AG08396 (cell line): Measurements from ENCODE around the gene SOS1.
"Not testable (repeated sequence)": the region's sequence is repeated elsewhere in the genome, so short reads cannot be mapped to it uniquely, and the experiment has no call there.

Source experiments
- DNase-seq: peaks from one replicate; pipeline ENCODE4 v3.0.0; 2012; ENCODE audit warnings: low spot score, mixed read lengths

The SOS1 gene

DNA sequence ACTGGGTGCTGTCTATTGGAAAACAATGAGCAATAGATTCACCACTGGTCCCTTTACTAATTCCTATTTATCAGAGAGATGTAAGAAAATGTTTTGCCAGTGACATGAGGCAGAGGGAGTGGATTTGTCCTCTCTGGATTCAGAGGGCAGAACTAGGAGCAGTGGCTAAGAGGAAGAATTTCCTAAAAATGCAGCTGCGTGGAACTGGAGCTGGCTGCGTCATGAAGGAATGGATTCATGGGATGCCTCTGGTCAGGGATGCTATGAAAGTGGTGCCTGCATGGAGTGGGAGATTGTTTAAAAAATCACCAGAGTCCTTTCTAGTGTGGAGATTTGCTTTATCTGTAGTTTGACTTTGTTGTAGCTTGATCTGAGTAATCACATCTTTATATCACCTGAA, 152.8 kb downstream of the SOS1 start:
- no peak for DNase-seq

DNA sequence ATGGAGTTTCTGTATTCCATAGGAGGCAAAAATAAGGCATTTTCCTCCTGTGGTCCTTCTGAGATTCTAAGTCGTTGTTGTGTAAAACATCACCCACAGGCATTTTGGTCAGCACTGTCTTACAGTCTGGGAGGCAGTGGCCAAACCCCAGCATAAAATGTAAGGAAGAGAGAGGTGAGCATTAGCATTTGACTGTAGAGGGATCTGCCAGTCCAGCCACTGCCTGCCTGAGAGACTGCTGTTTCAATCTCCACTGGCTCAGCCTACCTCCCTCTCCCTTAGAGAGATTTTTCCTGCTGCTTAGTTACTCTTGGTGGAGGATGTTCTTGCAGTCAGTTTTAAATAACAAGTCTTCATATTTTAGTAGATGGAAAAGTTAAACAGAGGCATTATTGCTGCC, 154.2 kb downstream of the SOS1 start:
- no peak for DNase-seq

DNA sequence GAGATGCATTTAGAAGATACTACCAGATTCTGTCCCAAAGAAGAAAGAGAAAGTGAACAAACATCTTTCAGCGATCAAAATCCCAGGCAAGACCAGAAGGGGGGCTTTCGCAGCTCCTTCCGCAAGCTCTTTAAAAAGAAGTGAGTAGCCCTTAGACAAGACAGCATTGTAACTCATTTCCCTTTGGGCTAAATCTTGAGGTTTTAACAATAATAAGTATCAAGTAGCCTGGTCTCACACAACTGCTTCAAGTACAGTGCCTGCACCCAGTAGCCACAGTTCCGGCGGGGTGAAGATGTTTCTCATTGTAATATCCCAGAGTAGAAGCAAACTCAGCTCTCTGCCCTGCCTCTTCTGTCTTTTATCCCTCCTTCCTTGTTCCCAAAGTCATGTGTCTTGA, 154.8 kb downstream of the SOS1 start:
- DNase-seq = no peak

DNA sequence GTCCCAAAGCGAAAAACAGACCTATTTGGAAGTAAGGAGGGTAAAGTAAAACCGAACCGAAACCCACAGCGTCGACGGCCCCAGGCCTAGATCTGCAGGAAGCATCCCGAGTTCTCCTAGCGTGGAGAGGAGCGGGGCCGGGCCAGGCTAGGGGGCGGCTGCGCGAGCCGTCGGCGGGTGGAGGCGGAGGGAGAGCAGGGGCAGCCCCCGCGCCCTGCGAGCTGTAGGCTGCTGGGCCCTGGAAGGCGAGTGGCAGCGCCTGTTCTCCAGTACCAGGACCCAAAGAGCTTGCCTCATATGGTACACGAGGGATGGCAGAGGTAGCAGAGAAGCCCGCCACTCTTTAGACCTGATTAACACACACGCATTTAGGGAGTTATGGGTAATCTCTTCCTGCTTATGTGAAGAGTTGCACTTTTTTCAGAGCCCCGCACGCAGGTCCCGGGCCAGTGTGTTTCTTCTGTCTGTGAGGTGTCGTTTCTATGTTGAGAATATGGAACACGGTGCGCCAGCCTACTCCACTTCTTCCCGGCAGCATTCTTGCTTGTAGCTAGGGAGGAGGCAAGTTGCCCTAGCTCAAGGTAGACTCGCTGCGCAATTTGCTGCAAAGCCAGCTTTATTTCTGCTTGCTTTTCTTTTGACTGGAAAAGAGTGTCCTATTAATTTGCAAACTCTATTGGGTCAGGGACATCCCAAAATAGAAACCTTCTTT, 160.1 kb downstream of the SOS1 start:
- no peak for DNase-seq

DNA sequence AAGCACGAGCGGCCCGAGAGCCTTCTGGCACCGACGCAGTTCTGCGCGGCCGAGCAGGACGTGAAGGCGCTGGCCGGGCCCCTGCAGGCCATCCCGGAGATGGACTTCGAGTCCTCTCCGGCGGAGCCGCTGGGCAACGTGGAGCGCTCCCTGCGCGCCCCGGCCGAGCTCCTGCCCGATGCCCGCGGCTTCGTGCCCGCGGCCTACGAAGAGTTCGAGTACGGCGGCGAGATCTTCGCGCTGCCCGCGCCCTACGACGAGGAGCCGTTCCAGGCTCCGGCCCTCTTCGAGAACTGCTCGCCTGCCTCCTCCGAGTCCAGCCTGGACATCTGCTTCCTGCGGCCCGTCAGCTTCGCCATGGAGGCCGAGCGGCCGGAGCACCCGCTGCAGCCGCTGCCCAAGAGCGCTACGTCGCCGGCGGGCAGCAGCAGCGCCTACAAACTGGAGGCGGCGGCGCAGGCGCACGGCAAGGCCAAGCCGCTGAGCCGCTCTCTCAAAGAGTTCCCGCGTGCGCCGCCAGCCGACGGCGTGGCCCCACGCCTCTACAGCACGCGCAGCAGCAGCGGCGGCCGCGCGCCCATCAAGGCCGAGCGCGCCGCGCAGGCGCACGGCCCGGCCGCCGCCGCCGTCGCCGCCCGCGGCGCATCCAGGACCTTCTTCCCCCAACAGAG, 160.8 kb downstream of the SOS1 start:
- peak; percentile 61 for DNase-seq

DNA sequence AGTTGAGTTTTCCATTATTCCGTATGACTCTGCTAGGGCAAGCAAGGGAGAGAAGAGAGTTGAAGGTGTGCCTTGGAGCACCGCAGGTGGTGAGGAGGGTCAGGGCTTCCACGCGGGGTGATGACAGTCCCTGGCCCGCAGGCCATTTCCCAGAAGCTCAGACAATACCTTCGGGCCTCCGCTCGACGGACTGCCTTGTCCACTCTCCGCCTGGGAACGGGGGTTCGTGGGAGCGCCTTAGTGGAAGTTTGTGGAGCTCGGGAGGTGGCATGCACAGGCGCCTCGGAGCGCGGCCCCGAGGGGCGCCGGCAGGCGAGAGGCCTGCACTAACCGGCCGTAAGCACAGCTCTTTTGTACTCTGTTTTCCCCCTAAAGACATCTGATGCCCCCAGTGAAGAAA, 161.4 kb downstream of the SOS1 start:
- DNase-seq = no peak

DNA sequence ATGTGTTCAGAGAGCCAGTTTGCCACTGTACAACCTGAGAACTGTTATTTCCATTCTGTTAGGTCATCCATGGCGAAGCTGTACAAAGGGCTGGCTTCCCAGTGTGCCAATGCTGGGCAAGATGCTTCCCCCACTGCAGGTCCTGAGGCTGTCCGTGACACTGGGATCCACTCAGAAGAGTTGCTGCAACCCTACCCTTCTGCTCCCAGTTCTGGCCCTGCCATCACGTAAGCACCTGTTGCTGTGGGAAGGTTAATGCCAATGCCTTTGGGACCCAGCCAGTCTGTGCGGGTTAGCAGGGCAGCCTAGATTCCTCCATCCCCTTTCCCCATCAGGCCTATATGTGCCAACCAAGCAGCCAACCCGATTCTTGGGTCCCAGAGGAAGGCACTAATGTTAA, 162.9 kb downstream of the SOS1 start:
- no peak for DNase-seq

DNA sequence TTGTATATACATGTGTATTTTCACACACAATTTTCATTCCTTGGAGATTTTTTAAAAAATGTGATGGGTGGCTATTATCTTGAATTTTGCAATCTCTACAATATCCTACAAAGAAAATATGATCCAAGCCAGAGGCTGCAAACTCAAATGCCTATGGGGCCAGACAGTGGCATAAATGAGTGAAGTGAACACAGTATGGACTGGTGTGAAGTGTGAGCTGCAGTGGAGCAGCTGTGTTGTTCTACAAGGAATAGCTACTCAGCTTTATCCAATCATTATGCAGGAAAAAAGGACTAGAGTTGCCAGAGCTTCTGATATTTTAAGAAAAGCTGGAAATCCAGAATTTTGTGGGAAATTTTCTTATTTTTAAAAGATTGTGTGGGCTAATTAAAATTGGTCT, 169.1 kb downstream of the SOS1 start:
- DNase-seq = no peak

DNA sequence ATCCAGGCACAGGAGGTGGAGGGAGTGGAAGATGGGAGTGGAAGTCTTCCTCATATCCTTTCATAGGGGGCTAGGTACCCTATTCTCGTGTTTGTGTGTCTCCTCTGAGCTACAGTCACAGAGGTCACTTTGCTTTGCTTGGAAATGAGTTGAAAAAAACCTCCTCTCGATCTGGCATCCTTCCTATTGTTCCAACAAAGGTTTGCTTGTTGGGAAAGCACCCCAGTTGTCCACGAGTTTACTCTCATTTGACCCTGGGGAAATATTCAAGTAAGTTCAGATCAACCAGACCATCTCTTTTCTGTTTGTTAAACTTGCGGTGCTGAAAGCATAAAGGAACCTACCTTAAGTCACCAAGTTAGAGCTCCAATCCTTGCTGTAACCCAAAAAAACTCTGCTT, 171.9 kb downstream of the SOS1 start:
- no peak for DNase-seq

DNA sequence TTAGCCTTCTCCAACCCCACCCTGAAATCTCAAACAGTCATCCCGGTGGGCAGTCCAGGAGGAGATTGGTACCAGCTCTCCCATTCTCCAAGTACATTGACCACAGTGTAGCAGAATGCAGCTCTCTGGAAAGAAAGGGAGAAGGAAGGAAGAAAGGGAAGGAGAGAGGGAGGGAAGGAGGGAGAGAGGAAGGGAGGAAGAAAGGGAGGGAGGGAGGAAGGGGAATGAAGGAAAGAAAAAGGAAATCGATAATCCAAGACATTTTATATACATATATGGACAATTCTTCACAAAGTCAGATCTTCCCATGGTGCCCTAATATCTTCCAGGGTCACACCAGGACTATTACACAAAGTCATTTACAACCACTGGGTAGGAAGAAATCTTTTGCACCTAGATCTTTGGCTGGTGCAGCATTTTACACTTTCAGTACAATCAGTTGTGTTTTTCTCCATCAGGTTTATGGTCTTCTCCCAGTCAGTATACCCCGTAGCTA, 172.4 kb downstream of the SOS1 start:
- DNase-seq = no peak

DNA sequence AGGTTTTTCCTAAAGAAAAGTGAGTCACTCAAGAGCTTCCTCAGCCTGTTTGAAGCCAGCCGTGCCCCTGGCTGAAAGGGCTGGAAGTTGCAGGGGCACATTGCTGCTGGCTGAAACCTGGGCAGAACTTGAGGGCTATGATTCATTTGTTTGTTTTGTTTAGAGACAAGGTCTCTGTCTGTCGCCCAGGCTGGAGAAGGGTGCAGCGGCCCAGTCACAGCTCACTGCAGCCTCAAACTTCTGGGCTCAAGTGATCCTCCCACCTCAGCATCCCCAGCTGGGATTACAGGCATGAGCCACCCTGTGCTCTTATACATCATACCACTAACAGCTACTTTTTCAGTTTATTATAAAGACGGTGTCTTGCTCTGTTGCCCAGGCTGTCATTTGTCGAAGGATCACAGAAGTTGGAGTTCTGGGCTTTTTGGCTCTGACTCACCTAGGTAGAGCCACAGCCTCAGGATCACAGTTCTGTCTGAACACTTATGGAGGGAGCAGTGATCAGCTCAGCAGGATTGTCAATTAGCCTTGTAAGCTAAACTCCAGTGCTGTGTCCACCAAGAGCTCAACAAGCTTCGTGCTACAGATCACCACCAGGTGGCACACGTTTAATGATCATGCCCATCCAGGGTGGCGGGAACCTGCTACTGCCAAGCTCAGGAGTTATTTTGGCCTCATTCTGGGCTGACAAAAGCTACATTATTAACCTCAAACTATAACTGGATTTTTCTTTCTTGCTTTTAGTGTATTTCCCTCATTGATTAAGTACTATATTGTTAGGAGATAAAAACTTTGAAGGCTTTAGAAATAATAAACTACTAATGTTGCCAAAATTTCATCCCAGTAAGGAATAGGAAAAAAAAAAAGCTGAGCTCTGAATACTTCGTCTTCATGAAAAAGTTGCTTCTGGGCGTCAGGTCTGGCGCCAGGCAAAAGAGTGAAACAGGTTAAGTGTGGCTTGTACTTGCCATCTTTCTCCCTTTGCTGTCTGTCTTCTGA, 173.3 kb downstream of the SOS1 start:
- DNase-seq = peak; percentile 84

DNA sequence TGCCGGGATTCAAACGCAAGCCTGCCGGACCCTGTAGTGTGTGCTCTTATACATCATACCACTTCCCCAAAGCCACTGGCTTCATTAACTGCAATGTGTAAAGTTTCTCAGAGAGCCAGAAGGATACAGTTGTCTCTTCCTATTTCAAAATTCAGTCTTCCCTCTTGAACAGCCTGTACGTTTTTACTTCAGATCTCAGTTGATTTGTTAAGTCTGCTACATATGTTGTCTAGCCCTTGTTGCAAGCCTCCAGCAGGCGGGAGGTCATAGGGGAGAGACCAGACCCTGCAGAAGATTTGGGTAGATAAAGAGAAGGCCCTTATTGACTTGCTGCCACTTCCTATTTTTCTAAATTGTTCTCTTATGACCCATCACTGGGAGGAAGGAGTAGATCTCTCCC, 174.9 kb downstream of the SOS1 start:
- no peak for DNase-seq

DNA sequence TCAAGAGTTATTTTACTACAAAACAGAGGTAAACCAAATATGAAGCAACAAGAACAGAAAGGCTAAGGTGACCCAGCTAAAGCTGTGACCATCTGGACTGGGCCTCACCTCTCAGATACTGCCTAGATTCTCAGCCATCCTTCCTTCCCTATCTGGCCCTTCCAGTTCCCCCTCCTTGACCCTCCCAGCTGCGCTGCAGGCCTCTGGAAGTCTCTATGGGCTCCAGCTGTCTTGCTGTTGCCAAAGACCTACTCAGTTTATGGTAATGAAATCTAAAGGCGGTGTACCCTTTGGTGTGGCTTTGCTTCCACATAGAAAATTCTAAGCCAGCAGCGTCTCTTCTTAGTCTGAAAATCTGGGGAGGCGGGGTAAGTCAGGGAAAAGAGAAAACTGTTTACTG, 175.5 kb downstream of the SOS1 start:
- no peak for DNase-seq

DNA sequence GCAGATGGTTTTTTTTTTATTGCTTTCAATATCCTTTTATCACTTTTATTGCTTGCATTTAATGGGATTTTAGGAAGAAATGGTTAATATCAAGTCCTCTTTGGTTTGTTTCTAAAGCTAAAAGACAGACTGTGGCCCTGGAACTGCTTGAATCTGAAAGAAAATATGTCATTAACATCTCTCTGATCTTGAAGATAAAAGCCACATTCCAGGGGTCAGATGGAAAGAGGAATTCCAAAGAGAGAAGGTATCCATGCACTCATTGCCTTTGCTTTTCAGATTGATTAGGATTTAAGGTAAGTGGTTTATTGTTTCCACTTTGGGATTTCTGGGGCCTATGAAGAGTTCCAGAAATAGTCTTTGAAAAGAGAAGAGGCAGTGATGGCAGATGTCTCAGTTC, 177.1 kb downstream of the SOS1 start:
- no peak for DNase-seq

DNA sequence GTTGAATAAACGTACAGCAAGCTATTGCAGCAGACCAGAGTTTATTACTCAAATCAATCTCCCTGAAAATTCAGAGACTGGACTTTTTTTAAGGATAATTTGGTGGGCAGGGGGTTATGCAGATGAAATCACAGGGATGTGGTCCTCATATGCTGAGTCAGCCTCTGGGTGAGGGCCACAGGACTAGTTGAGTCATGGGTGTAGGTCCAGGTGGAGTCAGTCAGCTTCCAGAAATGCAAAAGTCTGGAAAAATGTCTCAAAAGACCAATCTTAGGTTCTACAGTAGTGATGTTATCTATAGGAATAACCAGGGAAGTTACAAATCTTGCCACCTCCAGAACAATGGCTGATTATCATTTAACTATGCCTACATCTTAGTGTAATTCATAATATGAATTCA, 180.1 kb downstream of the SOS1 start:
- DNase-seq = no peak

DNA sequence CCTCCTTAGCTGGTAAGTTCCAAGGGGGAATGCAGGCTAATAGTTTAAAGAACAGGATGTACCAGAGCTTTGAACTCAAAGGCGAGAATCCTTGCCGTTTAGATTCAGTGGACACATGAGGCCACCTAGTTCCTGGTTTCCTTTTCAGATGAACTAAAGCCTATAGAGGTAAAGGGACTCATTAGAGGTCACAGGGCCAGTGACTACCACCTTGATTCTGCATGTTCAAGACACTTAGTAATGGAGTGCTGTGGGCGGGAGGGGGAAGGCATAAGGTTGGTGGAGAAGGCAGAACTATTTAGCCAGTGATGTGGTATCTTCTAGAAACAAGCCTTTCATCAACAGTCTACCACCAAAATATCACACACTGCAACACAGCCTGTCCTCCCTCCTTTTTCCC, 183.3 kb downstream of the SOS1 start:
- DNase-seq = no peak

DNA sequence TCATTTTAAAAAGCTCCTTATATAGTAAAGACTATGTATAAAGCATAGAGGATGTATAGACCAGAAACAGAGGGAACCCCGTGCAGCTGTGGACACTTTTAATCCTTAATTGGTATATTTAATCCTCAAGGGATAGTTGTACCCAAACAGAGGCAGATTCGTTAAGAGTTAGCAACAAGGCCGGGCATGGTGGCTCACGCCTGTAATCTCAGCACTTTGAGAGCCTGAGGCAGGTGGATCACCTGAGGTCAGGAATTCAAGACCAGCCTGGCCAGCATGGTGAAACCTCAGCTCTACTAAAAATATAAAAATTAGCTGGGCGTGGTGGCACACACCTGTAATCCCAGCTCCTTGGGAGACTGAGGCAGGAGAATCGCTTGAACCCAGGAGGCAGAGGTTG, 184.3 kb downstream of the SOS1 start:
- not testable (repeated sequence) for DNase-seq

DNA sequence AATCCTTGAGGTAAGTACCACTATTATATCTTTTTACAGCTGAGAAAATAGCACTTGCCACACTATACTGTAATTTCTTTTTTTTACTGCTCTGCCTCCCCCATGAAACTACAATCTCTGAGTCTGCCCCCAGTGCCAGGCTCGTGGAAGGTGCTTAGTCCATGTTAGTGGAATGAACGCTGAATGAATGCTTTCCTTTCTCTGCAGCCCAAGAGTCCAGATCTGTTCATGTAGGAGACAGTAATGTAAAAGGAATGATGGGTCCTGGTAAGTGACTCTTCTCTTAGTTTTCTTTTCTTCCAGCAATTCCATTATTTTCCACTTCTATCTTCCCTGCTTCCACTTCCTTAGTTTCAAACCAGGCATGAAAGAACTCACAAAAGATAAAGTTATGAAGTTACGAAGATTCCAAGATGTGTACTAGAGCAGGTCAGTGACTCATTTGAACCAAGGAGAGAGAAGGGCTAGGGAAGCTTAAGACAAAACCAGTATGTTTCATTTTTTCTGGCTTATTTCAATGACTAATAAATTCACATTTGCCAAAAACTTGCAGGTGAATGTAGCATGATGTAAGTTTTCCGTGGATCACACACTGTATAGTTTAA, 185.2 kb downstream of the SOS1 start:
- DNase-seq = no peak

DNA sequence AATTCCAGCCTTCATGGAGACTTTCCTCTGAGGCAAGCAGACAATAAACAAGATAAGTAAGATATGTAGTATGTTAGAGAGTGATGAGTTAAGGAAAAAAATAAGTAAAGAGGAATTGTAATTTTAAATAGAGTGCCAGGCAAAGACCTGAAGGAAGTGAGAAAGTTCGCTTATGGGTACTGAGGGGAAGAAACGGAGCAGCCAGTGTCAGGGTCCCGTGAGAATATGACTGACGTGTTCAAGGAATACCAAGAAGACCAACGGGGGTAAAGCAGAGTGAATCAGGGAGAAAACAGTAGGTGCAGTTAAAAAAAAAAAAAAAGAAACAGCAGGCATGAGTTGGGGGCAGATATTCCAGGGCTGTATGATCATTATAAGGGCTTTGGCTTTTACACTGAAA, 186.1 kb downstream of the SOS1 start:
- DNase-seq = no peak

DNA sequence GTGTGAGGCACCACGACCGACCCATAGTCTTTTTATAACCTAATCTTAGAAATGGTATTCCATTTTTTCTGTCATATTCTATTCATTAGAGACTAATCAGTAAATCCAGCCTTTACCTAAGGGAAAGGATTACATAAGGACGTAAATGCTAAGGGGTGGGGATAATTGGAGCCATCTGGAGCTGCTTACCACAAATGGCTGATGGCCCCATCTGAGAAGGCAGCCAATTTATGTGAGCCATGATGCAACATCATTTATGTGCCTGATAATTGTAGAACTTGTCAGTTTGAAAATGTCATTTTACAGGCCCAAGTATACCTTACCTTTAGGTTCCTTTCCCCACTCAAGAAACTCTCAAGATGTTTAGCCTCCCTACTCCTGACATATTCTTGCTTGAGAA, 187.2 kb downstream of the SOS1 start:
- no peak for DNase-seq

DNA sequence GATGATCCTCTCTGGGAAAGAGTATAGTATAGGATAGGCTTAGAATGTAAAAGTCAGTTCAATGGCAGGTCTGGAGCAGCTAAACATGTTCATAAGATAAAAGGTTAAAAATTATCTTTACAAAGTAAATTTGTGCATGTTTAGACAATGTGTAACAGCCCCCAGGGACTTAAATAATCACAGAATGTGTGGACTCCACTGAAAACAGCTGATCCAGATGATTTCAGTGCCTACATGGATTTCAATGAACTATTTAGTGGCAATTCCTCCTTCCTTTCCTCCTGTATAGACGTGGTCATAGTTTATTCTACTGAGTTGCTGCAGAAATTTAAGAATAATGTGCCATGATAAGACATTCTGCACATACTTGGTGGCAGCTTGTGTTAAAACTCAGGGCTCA, 188.3 kb downstream of the SOS1 start:
- no peak for DNase-seq
